Astrocyte (in vitro differentiated cells and primary cell): Measurements from ENCODE around the gene PRSS1. TPM values are rescaled to one million over a fixed set of nuclear protein-coding genes. Genes with fewer than 3 reads are reported as not detected.

ENCODE experiments used
- DNase-seq: peaks from one replicate; pipeline ENCODE4 v3.0.0-alpha.2; 2010; ENCODE audit warnings: low read depth
- FAIRE-seq: peaks from 2 replicates; lab custom pipeline; 2011; peaks lifted over from hg19 to GRCh38; lab: Jason Lieb, UNC
- H2AFZ ChIP-seq: 2 replicates; pipeline ENCODE4 v1.6.0; 2012; ENCODE audit warnings: low read depth, low read length, inconsistent platforms
- H3K27ac ChIP-seq: 2 replicates; pipeline ENCODE4 v1.5.1; 2011; ENCODE audit warnings: low read depth, low read length, inconsistent platforms
- H3K27me3 ChIP-seq: 2 replicates; pipeline ENCODE4 v1.6.0; 2011; ENCODE audit warnings: low read length, inconsistent platforms; ENCODE audit not compliant: insufficient read depth
- H3K36me3 ChIP-seq: 2 replicates; pipeline ENCODE4 v1.5.1; 2011; ENCODE audit warnings: low read length, inconsistent platforms; ENCODE audit not compliant: insufficient read depth
- H3K4me1 ChIP-seq: 2 replicates; pipeline ENCODE4 v1.5.1; 2011; ENCODE audit warnings: low read length, inconsistent platforms; ENCODE audit not compliant: insufficient read depth
- H3K4me2 ChIP-seq: 2 replicates; pipeline ENCODE4 v1.6.0; 2012; ENCODE audit warnings: low read length, inconsistent platforms
- H3K4me3 ChIP-seq: 2 replicates; pipeline ENCODE4 v1.5.1; 2011; ENCODE audit warnings: low read depth, mild to moderate bottlenecking, low read length, inconsistent platforms; ENCODE audit not compliant: insufficient read depth
- H3K79me2 ChIP-seq: 2 replicates; pipeline ENCODE4 v1.6.0; 2012; ENCODE audit warnings: mild to moderate bottlenecking, low read length, inconsistent platforms; ENCODE audit not compliant: insufficient read depth
- H3K9ac ChIP-seq: 2 replicates; pipeline ENCODE4 v1.6.0; 2012; ENCODE audit warnings: mild to moderate bottlenecking, low read length, inconsistent platforms
- H3K9me3 ChIP-seq: 2 replicates; pipeline ENCODE4 v1.5.1; 2012; ENCODE audit warnings: low read depth, mild to moderate bottlenecking, low read length, inconsistent platforms; ENCODE audit not compliant: insufficient read depth
- H4K20me1 ChIP-seq: 2 replicates; pipeline ENCODE4 v1.6.0; 2012; ENCODE audit warnings: low read length, inconsistent platforms; ENCODE audit not compliant: insufficient read depth
- H3K27ac Mint-ChIP-seq: one replicate; pipeline ENCODE4 v1.8.0; 2021; ENCODE audit warnings: mild to moderate bottlenecking, mixed read lengths; ENCODE audit not compliant: unreplicated experiment
- H3K27me3 Mint-ChIP-seq: one replicate; pipeline ENCODE4 v1.8.0; 2021; ENCODE audit warnings: low read depth, mixed read lengths; ENCODE audit not compliant: unreplicated experiment
- H3K36me3 Mint-ChIP-seq: one replicate; pipeline ENCODE4 v1.8.0; 2021; ENCODE audit warnings: low read depth, mixed read lengths; ENCODE audit not compliant: unreplicated experiment
- H3K4me1 Mint-ChIP-seq: one replicate; pipeline ENCODE4 v1.8.0; 2021; ENCODE audit warnings: low read depth, mixed read lengths; ENCODE audit not compliant: unreplicated experiment
- H3K4me3 Mint-ChIP-seq: one replicate; pipeline ENCODE4 v1.8.0; 2021; ENCODE audit warnings: mild to moderate bottlenecking, moderate library complexity, mixed read lengths; ENCODE audit not compliant: unreplicated experiment
- H3K9me3 Mint-ChIP-seq: one replicate; pipeline ENCODE4 v1.8.0; 2021; ENCODE audit warnings: mild to moderate bottlenecking, mixed read lengths; ENCODE audit not compliant: unreplicated experiment
- EZH2 ChIP-seq: IDR thresholded peaks from 2 replicates; pipeline ENCODE4 v1.6.1; 2012; ENCODE audit warnings: mild to moderate bottlenecking, low read length, inconsistent platforms; ENCODE audit not compliant: insufficient read depth
- total RNA-seq: library from RNA; stranded (reverse); gene quantifications from 2 replicates; pipeline ENCODE4 v1.2.1, GENCODE V29; 2021
- TF ChIP-seq, protein P1 (sequence below): IDR thresholded peaks from 2 replicates; pipeline ENCODE4 v1.5.1; 2011; ENCODE audit warnings: low read depth, mild to moderate bottlenecking, inconsistent platforms, low read length, moderate library complexity; ENCODE audit not compliant: insufficient read depth

The PRSS1 gene
- total RNA-seq, 1 donor from 2014 or later = not detected

DNA sequence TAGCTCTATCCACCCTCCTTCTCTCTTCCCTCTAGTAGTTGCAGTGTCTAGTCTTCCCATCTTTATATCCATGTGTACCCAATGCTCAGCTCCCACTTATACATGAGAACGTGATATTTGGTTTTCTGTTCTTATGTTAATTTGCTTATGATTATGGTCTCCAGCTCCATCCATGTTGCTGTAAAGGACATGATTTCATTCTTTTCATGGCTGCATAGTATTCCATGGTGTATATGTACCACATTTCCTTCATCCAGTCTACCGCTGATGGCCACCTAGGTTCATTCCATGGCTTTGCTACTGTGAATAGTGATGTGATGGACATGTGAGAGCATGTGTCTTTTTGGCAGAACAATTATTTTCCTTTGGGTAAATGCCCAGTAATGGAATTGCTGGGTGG lies 28.0 kb downstream of the PRSS1 start:
- peaks cover 1% of the 10 kb centered on the region for H3K4me1 Mint-ChIP-seq
- H3K9me3 Mint-ChIP-seq = no peaks in the 10 kb centered on the region
- H3K9ac ChIP-seq = no peak overlapping the region
- H4K20me1 ChIP-seq = no peaks in the 10 kb centered on the region
- no peak for FAIRE-seq
- no peak overlapping the region for H3K4me3 ChIP-seq
- no peak overlapping the region for H2AFZ ChIP-seq
- no peak overlapping the region for H3K4me2 ChIP-seq
- no peaks in the 10 kb centered on the region for H3K9me3 ChIP-seq
- no peak for DNase-seq
- H3K27ac ChIP-seq = no peak overlapping the region
- H3K27ac Mint-ChIP-seq = no peak overlapping the region
- peaks cover 7% of the 10 kb centered on the region for H3K36me3 Mint-ChIP-seq
- peaks cover 31% of the 10 kb centered on the region for H3K27me3 Mint-ChIP-seq
- peaks cover 5% of the 10 kb centered on the region for H3K27me3 ChIP-seq
- TF ChIP-seq, protein P1, sequence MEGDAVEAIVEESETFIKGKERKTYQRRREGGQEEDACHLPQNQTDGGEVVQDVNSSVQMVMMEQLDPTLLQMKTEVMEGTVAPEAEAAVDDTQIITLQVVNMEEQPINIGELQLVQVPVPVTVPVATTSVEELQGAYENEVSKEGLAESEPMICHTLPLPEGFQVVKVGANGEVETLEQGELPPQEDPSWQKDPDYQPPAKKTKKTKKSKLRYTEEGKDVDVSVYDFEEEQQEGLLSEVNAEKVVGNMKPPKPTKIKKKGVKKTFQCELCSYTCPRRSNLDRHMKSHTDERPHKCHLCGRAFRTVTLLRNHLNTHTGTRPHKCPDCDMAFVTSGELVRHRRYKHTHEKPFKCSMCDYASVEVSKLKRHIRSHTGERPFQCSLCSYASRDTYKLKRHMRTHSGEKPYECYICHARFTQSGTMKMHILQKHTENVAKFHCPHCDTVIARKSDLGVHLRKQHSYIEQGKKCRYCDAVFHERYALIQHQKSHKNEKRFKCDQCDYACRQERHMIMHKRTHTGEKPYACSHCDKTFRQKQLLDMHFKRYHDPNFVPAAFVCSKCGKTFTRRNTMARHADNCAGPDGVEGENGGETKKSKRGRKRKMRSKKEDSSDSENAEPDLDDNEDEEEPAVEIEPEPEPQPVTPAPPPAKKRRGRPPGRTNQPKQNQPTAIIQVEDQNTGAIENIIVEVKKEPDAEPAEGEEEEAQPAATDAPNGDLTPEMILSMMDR = no peak
- no peak for TF ChIP-seq EZH2
- H3K4me3 Mint-ChIP-seq = no peak overlapping the region
- no peaks in the 10 kb centered on the region for H3K36me3 ChIP-seq
- H3K4me1 ChIP-seq = peaks cover 12% of the 10 kb centered on the region
- no peaks in the 10 kb centered on the region for H3K79me2 ChIP-seq

DNA sequence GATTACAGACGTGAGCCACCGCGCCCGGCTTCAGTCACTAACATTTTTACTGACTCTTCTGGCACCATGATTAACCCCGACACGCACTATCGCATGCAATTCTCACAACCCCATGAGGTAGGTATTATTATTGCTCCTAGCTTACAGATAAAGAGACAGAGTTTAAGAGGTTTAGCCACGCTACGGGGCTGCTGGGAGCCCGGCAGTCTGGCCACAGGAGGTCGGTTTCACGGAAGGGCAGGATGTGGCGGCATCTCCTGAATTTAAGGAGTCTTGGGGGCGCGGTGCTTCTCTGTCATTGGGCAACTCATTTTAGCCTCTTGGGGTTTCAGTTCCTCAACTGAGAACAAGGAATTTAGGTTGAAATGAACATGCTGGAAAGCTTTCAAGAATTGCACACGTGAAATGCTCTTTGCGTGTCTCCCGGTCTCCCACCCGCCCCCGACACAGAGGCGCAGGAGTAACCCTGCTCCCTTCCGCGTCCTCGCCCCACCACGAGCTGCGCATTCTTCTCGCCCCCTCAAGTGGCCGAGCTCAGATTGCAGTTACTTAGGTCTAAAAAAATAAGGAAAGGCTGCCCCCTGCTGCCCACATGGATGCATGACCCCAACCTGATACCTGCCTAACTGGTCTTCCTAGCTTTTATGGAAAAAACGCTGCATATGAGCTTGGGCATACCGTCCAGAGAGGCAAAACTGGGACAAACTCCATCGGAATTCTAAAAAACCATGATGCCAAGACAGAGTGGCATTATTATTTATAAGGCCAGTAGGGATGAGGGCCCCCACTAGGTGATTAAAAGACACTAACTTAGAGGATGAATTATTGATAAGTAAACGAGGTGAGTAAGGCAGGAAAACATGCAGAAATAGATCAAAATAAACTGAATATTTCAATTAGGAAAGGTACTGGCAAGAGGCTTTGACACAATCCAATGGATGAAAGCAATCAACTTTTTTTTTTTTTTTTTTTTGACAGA lies 33.9 kb downstream of the PRSS1 start:
- no peaks in the 10 kb centered on the region for H3K36me3 ChIP-seq
- peak overlapping the region; percentile 24 for H3K27ac ChIP-seq
- H3K36me3 Mint-ChIP-seq = peaks cover 4% of the 10 kb centered on the region
- no peaks in the 10 kb centered on the region for H3K27me3 ChIP-seq
- peak overlapping the region; percentile 92 for H3K4me2 ChIP-seq
- TF ChIP-seq EZH2 = no peak
- TF ChIP-seq, protein P1 = peak; percentile 91
- H3K4me1 ChIP-seq = peaks cover 3% of the 10 kb centered on the region
- no peak overlapping the region for H3K27ac Mint-ChIP-seq
- peaks cover 23% of the 10 kb centered on the region for H3K27me3 Mint-ChIP-seq
- no peaks in the 10 kb centered on the region for H3K79me2 ChIP-seq
- FAIRE-seq = no peak
- peak overlapping the region; percentile 58 for H3K4me3 ChIP-seq
- peak overlapping the region; percentile 63 for H3K9ac ChIP-seq
- no peaks in the 10 kb centered on the region for H4K20me1 ChIP-seq
- no peaks in the 10 kb centered on the region for H3K9me3 Mint-ChIP-seq
- H3K4me1 Mint-ChIP-seq = peaks cover 6% of the 10 kb centered on the region
- peak overlapping the region; percentile 77 for H3K4me3 Mint-ChIP-seq
- no peaks in the 10 kb centered on the region for H3K9me3 ChIP-seq
- peak; percentile 77 for DNase-seq
- H2AFZ ChIP-seq = peak overlapping the region; percentile 79
